ENCODE data around the gene SCAF4.
"Not testable (repeated sequence)": the region's sequence is repeated elsewhere in the genome, so short reads cannot be mapped to it uniquely, and the experiment has no call there.

Gene SCAF4

GRCh38 chr21:31647650-31648049 is 84.3 kb downstream of the SCAF4 start:
- no peak for DNase-seq (ENCODE audit: low read depth in 1 of 2, low spot score in 1 of 2)

GRCh38 chr21:31644643-31645042 is 87.3 kb downstream of the SCAF4 start:
- no peak for DNase-seq (ENCODE audit: low read depth in 1 of 2, low spot score in 1 of 2)

- no peak for DNase-seq (ENCODE audit: low read depth in 1 of 2, low spot score in 1 of 2)
Observed at GRCh38 chr21:31641416-31641922, 90.4 kb downstream of the SCAF4 start.

GRCh38 chr21:31636874-31637273 is 95.0 kb downstream of the SCAF4 start:
- no peak for DNase-seq (ENCODE audit: low read depth in 1 of 2, low spot score in 1 of 2)

GRCh38 chr21:31634993-31635392 is 96.9 kb downstream of the SCAF4 start:
- no peak for DNase-seq (ENCODE audit: low read depth in 1 of 2, low spot score in 1 of 2)

GRCh38 chr21:31631881-31632280 is 100.0 kb downstream of the SCAF4 start:
- DNase-seq (ENCODE audit: low read depth in 1 of 2, low spot score in 1 of 2), result not testable (repeated sequence)

- DNase-seq (ENCODE audit: low read depth in 1 of 2, low spot score in 1 of 2), result no peak
Observed at GRCh38 chr21:31629972-31630711, 101.8 kb downstream of the SCAF4 start.

- no peak for DNase-seq (ENCODE audit: low read depth in 1 of 2, low spot score in 1 of 2)
Observed at GRCh38 chr21:31624961-31625491, 106.9 kb downstream of the SCAF4 start.

- DNase-seq (ENCODE audit: low read depth in 1 of 2, low spot score in 1 of 2), result no peak
Observed at GRCh38 chr21:31624181-31624580, 107.7 kb downstream of the SCAF4 start.

GRCh38 chr21:31623664-31624063 is 108.3 kb downstream of the SCAF4 start:
- DNase-seq (ENCODE audit: low read depth in 1 of 2, low spot score in 1 of 2), result no peak

- DNase-seq (ENCODE audit: low read depth in 1 of 2, low spot score in 1 of 2), result no peak
Observed at GRCh38 chr21:31622397-31622796, 109.5 kb downstream of the SCAF4 start.
